ENCODE results near the gene CYP3A7.

The CYP3A7 gene

DNA sequence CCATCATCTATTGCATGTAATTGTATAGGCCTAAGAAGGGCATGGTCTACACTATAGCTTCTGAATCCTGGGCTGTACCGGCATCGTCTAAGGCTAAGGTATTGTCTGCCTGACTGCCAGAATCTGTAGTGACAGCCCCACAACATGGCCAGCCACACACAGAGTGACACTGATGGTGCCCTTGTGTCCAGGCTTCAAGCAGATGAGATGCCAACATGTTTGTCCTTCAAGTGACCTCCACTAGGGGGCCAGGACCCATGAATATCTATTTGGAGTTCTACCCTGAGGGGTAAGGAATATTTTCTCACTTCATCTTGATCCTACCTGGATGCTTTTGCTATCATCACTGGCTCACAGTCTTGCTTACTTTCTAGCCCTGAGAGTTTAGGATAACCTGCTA is 1.5 kb downstream of the CYP3A7 start:
- Histone ChIP-seq H3K36me3 (ENCODE audit: control insufficient read depth, insufficient read depth, low read length) (no peaks in the 10 kb centered on the region), H3K4me3 (replicated peaks; ENCODE audit: low read depth, low read length) (no peak overlapping the region), H3K27me3 (replicated peaks; ENCODE audit: control insufficient read depth, insufficient read depth, low read length) (no peaks in the 10 kb centered on the region)
- TF ChIP-seq, protein P1, sequence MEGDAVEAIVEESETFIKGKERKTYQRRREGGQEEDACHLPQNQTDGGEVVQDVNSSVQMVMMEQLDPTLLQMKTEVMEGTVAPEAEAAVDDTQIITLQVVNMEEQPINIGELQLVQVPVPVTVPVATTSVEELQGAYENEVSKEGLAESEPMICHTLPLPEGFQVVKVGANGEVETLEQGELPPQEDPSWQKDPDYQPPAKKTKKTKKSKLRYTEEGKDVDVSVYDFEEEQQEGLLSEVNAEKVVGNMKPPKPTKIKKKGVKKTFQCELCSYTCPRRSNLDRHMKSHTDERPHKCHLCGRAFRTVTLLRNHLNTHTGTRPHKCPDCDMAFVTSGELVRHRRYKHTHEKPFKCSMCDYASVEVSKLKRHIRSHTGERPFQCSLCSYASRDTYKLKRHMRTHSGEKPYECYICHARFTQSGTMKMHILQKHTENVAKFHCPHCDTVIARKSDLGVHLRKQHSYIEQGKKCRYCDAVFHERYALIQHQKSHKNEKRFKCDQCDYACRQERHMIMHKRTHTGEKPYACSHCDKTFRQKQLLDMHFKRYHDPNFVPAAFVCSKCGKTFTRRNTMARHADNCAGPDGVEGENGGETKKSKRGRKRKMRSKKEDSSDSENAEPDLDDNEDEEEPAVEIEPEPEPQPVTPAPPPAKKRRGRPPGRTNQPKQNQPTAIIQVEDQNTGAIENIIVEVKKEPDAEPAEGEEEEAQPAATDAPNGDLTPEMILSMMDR (IDR thresholded peaks at IDR 0.05; ENCODE audit: insufficient read depth, low read length, poor library complexity, severe bottlenecking) = peak; percentile 66
- no peak for DNase-seq (ENCODE audit: extremely low read depth, insufficient read length)

GRCh38 chr7:99733003-99733402 is 2.0 kb downstream of the CYP3A7 start:
- no peak for DNase-seq (ENCODE audit: extremely low read depth, insufficient read length)
- Histone ChIP-seq H3K4me3 (replicated peaks; ENCODE audit: low read depth, low read length) (no peak overlapping the region), H3K27me3 (replicated peaks; ENCODE audit: control insufficient read depth, insufficient read depth, low read length) (no peaks in the 10 kb centered on the region), H3K36me3 (ENCODE audit: control insufficient read depth, insufficient read depth, low read length) (no peaks in the 10 kb centered on the region)
- TF ChIP-seq, protein P1 (IDR thresholded peaks at IDR 0.05; ENCODE audit: insufficient read depth, low read length, poor library complexity, severe bottlenecking) = no peak

- H3K36me3 ChIP-seq (ENCODE audit: control insufficient read depth, insufficient read depth, low read length) = no peaks in the 10 kb centered on the region
- TF ChIP-seq, protein P1 (IDR thresholded peaks at IDR 0.05; ENCODE audit: insufficient read depth, low read length, poor library complexity, severe bottlenecking) = no peak
- H3K27me3 ChIP-seq (replicated peaks; ENCODE audit: control insufficient read depth, insufficient read depth, low read length) = no peaks in the 10 kb centered on the region
- no peak for DNase-seq (ENCODE audit: extremely low read depth, insufficient read length)
- no peak overlapping the region for H3K4me3 ChIP-seq (replicated peaks; ENCODE audit: low read depth, low read length)
Measured at GRCh38 chr7:99731638-99732374, 3.2 kb downstream of the CYP3A7 start.

- no peaks in the 10 kb centered on the region for H3K27me3 ChIP-seq (replicated peaks; ENCODE audit: control insufficient read depth, insufficient read depth, low read length)
- no peak for DNase-seq (ENCODE audit: extremely low read depth, insufficient read length)
- H3K36me3 ChIP-seq (ENCODE audit: control insufficient read depth, insufficient read depth, low read length) = no peaks in the 10 kb centered on the region
- TF ChIP-seq, protein P1 (IDR thresholded peaks at IDR 0.05; ENCODE audit: insufficient read depth, low read length, poor library complexity, severe bottlenecking) = no peak
- H3K4me3 ChIP-seq (replicated peaks; ENCODE audit: low read depth, low read length) = no peak overlapping the region
Measured at GRCh38 chr7:99730992-99731391, 4.0 kb downstream of the CYP3A7 start.

GRCh38 chr7:99730238-99730810 is 4.7 kb downstream of the CYP3A7 start:
- H3K4me3 ChIP-seq (replicated peaks; ENCODE audit: low read depth, low read length) = no peak overlapping the region
- no peaks in the 10 kb centered on the region for H3K27me3 ChIP-seq (replicated peaks; ENCODE audit: control insufficient read depth, insufficient read depth, low read length)
- TF ChIP-seq, protein P1 (IDR thresholded peaks at IDR 0.05; ENCODE audit: insufficient read depth, low read length, poor library complexity, severe bottlenecking) = no peak
- DNase-seq (ENCODE audit: extremely low read depth, insufficient read length) = no peak
- H3K36me3 ChIP-seq (ENCODE audit: control insufficient read depth, insufficient read depth, low read length) = no peaks in the 10 kb centered on the region

Measured in GM06990 (cell line).